ENCODE data around the gene CFAP99.
"Not testable (repeated sequence)": the region's sequence is repeated elsewhere in the genome, so short reads cannot be mapped to it uniquely, and the experiment has no call there.

The CFAP99 gene

DNA sequence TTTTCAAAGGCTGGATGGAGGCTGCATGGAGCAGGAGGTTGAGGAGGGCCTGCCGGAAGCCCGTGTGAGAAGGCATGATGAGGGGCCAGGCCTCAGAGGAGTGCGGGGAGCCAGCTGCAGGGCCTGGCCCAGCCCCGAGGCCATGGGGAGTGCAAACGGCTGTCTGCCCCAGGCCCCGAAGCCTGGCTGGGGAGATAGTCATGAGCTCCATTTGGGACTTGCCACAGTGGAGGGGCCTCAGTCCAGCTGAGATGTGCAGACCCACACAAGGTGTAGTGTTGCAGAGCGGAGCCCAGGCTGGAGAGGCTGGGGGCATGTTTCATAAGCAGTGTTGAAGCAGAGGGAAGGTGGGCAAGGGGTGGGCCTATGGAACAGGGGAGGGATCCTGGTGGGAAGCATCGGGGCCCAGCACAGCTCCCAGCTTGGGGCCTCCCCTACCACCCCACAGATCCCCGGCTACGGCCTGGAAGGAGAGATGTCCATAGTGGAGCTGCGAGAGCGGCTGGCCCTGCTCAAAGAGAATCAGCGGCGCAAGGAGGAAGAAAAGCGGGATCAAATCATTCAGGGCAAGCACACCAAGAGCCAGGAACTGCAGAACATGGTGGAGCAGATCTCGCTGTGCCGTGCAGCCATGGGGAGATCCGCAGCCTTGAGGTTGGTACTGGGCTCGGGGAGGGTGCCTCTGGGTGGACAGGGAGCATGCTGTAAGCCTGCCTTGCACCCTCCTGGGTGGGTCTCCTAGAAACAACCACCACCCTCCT lies 41.0 kb downstream of the CFAP99 start:
- no peak overlapping the region for H3K27ac ChIP-seq
- TF ChIP-seq, protein P1, sequence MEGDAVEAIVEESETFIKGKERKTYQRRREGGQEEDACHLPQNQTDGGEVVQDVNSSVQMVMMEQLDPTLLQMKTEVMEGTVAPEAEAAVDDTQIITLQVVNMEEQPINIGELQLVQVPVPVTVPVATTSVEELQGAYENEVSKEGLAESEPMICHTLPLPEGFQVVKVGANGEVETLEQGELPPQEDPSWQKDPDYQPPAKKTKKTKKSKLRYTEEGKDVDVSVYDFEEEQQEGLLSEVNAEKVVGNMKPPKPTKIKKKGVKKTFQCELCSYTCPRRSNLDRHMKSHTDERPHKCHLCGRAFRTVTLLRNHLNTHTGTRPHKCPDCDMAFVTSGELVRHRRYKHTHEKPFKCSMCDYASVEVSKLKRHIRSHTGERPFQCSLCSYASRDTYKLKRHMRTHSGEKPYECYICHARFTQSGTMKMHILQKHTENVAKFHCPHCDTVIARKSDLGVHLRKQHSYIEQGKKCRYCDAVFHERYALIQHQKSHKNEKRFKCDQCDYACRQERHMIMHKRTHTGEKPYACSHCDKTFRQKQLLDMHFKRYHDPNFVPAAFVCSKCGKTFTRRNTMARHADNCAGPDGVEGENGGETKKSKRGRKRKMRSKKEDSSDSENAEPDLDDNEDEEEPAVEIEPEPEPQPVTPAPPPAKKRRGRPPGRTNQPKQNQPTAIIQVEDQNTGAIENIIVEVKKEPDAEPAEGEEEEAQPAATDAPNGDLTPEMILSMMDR (conservative IDR thresholded peaks at IDR 0.05; ENCODE audit: low read depth), result no peak
- ChIA-PET CTCF (interaction anchor here (0.7 to 1.4 kb wide), 2 partner anchors 18 to 240 kb away, joined by 3 read pairs; no protein-coding TSS in a partner anchor), POLR2A (ENCODE audit: low non-redundant PET) (no interaction called here)
- DNase-seq (ENCODE audit: low spot score), result no peak

- POLR2A ChIA-PET (ENCODE audit: low non-redundant PET), result no interaction called here
Measured at GRCh38 chr4:2461246-2461960, 42.6 kb downstream of the CFAP99 start.

GRCh38 chr4:2462218-2462991 lies 43.6 kb downstream of the CFAP99 start:
- ChIA-PET CTCF (interaction anchor here (0.7 kb wide), 1 partner anchor 32 kb away, joined by 4 read pairs; no protein-coding TSS in a partner anchor), POLR2A (ENCODE audit: low non-redundant PET) (no interaction called here)
- H3K27ac ChIP-seq, result peak overlapping the region; percentile 36; the same call in 1 of the 2 replicates
- peak; percentile 39 for DNase-seq (ENCODE audit: low spot score)
- TF ChIP-seq, protein P1 (conservative IDR thresholded peaks at IDR 0.05; ENCODE audit: low read depth), result peak; percentile 72

More at GRCh38 chr4:2461246-2461960, 42.6 kb downstream of the CFAP99 start:
- TF ChIP-seq, protein P1 (conservative IDR thresholded peaks at IDR 0.05; ENCODE audit: low read depth), result no peak
- no peak overlapping the region for H3K27ac ChIP-seq
- CTCF ChIA-PET, result interaction anchor here (0.7 kb wide), 1 partner anchor 33 kb away, joined by 4 read pairs; no protein-coding TSS in a partner anchor
- DNase-seq (ENCODE audit: low spot score), result no peak

DNA sequence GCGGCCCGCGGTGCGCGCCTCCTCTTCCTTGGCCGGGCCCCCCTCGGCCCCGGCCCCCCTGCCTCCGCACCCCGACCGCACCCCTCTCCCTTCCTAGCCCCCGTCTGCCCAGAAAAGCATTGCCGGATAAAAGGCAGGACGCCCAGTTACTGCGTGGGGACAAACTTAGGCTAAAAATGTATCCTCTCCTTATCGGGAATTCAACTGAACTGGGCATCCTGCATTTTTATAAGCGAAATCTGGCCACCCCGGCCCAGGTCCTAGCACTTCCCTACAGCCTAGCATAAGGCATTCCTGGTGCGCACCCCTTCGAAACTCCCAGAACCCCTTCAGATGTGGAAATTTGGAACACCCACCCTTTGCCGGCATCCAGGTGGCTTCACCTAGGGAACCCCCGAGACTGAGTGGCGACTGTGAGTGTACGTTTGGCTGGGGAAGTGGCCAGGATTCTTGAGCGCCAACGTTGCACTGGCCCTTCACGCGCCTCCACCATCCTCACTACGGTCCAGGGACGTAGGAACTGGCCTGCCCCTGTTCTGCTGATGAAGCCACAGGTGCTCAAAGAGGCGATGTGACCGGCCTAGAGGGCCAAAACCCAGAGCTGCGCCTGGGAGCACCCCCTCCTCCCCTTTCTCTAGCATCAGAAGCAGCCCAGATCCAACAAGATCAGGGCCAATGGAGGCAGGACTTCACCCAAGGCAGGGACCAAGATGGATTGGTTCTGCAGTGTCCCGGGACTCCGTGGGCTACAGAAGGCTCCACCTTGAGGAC lies 44.4 kb downstream of the CFAP99 start:
- ChIA-PET POLR2A (ENCODE audit: low non-redundant PET) (no interaction called here), CTCF (interaction anchor here (1.2 kb wide), 1 partner anchor 243 kb away, joined by 4 read pairs; no protein-coding TSS in a partner anchor)
- TF ChIP-seq, protein P1 (conservative IDR thresholded peaks at IDR 0.05; ENCODE audit: low read depth), result peak; percentile 33; the same call in 1 of the 2 replicates
- H3K27ac ChIP-seq, result peak overlapping the region; percentile 36; the same call in 1 of the 2 replicates
- no peak for DNase-seq (ENCODE audit: low spot score)

- no peak for DNase-seq (ENCODE audit: low spot score)
- POLR2A ChIA-PET (ENCODE audit: low non-redundant PET), result no interaction called here
- CTCF ChIA-PET, result no interaction called here
- TF ChIP-seq, protein P1 (conservative IDR thresholded peaks at IDR 0.05; ENCODE audit: low read depth), result no peak
- H3K27ac ChIP-seq, result peak overlapping the region; percentile 15; the same call in 1 of the 2 replicates
Measured at GRCh38 chr4:2465032-2465431, 46.3 kb downstream of the CFAP99 start.

DNA sequence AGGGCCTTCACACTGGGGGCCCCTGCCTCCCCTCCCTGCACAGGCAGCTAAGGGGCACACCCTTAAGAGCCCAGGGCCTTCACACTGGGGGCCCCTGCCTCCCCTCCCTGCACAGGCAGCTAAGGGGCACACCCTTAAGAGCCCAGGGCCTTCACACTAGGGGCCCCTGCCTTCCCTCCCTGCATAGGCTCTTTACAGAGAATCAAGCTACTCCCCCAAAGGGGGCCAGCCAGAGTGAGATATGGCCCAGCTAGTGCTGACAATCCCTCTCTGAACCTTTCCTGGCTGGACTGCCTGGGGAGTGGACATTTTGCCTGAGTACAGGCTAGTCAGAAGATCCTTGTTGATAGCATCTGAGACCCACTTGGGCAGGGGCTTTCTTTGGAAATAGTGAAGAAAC lies 46.8 kb downstream of the CFAP99 start:
- H3K27ac ChIP-seq; DNase-seq (ENCODE audit: low spot score); CTCF ChIA-PET: not testable (repeated sequence)
- POLR2A ChIA-PET (ENCODE audit: low non-redundant PET), result interaction anchor here (0.6 kb wide), 1 partner anchor 77 kb away, joined by 3 read pairs; no protein-coding TSS in a partner anchor

All from RWPE1 (cell line).